Right lobe of liver (tissue), 4 donors: ENCODE results near the gene PAQR7.

Experiments
- POLR2A ChIP-seq: fragments of 450-650 bp; IDR thresholded peaks from one replicate; pipeline ENCODE4 v1.6.1; 2017; ENCODE audit warnings: antibody characterized with exemption, mild to moderate bottlenecking
- TF ChIP-seq, protein P1 (sequence below), 4 donors: fragments of 200-600 bp in 3 of 4; fragments of 450-650 bp in 1 of 4; IDR thresholded peaks; one replicate each; pipeline versions ENCODE4 v1.5.1 to v1.8.0; 2016 to 2022; ENCODE audit warnings: antibody characterized with exemption in 4 of 4, mild to moderate bottlenecking in 2 of 4
- donor health status: DM: no; HTN: no; CAD: no.
- donor health status: DM: no; HTN: no; CAD: no.
- donor health status: DM: no; HTN: yes; CAD: no.

DNA sequence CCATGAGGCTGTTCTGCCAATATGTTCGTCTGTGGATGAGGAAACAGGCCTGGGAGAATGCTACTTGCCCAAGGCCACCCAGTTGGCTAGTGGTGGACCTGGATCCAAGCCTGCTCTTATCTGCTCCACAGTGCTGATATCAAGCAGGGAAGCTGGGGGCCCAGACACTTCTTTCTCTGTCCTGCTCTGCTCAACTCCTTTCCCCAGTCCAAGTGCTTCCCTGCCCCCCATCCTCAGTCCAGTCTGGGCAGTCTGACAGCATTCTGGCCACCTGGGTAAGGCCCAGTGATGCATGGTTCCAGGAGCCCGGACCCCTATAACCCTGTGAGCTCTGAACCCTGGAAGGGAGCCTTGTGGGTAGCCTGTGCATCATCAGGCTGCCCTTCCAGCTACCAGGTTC is 4.2 kb upstream of the PAQR7 start:
- TF ChIP-seq, protein P1, sequence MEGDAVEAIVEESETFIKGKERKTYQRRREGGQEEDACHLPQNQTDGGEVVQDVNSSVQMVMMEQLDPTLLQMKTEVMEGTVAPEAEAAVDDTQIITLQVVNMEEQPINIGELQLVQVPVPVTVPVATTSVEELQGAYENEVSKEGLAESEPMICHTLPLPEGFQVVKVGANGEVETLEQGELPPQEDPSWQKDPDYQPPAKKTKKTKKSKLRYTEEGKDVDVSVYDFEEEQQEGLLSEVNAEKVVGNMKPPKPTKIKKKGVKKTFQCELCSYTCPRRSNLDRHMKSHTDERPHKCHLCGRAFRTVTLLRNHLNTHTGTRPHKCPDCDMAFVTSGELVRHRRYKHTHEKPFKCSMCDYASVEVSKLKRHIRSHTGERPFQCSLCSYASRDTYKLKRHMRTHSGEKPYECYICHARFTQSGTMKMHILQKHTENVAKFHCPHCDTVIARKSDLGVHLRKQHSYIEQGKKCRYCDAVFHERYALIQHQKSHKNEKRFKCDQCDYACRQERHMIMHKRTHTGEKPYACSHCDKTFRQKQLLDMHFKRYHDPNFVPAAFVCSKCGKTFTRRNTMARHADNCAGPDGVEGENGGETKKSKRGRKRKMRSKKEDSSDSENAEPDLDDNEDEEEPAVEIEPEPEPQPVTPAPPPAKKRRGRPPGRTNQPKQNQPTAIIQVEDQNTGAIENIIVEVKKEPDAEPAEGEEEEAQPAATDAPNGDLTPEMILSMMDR (IDR thresholded peaks at IDR 0.05): no peak
- TF ChIP-seq POLR2A: no peak
